Fibroblast of skin of abdomen (primary cell): ENCODE results near the gene ZNF138.

Experiments
- DNase-seq: peaks from one replicate; pipeline ENCODE4 v3.0.0-alpha.2; 2013

ZNF138 gene

GRCh38 chr7:64875658-64876406, 81.6 kb downstream of the ZNF138 start:
- no peak for DNase-seq

- DNase-seq = no peak
Measured at GRCh38 chr7:64876792-64877713, 82.8 kb downstream of the ZNF138 start.

- no peak for DNase-seq
Measured at GRCh38 chr7:64877714-64878610, 83.7 kb downstream of the ZNF138 start.

GRCh38 chr7:64878684-64879083, 84.5 kb downstream of the ZNF138 start:
- no peak for DNase-seq

GRCh38 chr7:64879086-64879730, 85.0 kb downstream of the ZNF138 start:
- DNase-seq = no peak

- DNase-seq = no peak
Measured at GRCh38 chr7:64879800-64880199, 85.6 kb downstream of the ZNF138 start.

- no peak for DNase-seq
Measured at GRCh38 chr7:64880322-64881297, 86.4 kb downstream of the ZNF138 start.

GRCh38 chr7:64881461-64882287, 87.4 kb downstream of the ZNF138 start:
- DNase-seq = no peak

- DNase-seq = no peak
Measured at GRCh38 chr7:64882341-64883112, 88.3 kb downstream of the ZNF138 start.
